ENCODE measurements around the gene MGMT.

MGMT gene

GRCh38 chr10:129712000-129712399 lies 245.0 kb downstream of the MGMT start:
- ATAC-seq (ENCODE audit: low read depth) = no peak
- H3K4me3 Mint-ChIP-seq = no peak overlapping the region
- no peak for DNase-seq (ENCODE audit: low spot score in 2 of 2)

GRCh38 chr10:129713659-129714265 lies 246.7 kb downstream of the MGMT start:
- ATAC-seq (ENCODE audit: low read depth) = no peak

More at GRCh38 chr10:129712000-129712399, 245.0 kb downstream of the MGMT start:
- Mint-ChIP-seq H3K36me3 (peaks cover 31% of the 10 kb centered on the region), H3K27ac (no peak overlapping the region), H3K9me3 (no peaks in the 10 kb centered on the region), H3K27me3 (no peaks in the 10 kb centered on the region), H3K4me1 (no peaks in the 10 kb centered on the region)

DNA sequence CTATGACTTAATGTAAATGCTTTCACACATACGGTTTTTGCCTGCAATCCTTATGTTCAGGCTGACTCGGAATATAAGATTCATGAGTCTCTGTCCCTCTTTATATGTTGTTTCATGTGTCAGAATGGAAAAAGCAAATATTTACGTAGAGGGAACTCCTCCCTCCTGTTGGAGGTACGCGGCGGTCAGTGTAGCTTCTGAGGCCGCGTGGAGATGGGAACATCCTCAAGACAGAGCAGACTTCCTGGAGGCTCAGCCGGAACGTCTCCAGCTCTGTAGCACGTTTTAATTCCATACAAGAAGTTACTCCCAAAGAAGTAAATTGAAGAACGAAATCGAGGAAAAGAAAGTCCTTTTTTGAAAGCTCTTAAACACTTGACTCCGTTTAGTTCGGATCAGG lies 248.8 kb downstream of the MGMT start:
- Mint-ChIP-seq H3K27me3 (no peaks in the 10 kb centered on the region), H3K36me3 (peaks cover 30% of the 10 kb centered on the region)
- DNase-seq (ENCODE audit: low spot score in 2 of 2) = no peak

More at GRCh38 chr10:129713659-129714265, 246.7 kb downstream of the MGMT start:
- no peaks in the 10 kb centered on the region for H3K9me3 Mint-ChIP-seq
- no peaks in the 10 kb centered on the region for H3K27me3 Mint-ChIP-seq
- H3K4me1 Mint-ChIP-seq = no peaks in the 10 kb centered on the region
- peaks cover 27% of the 10 kb centered on the region for H3K36me3 Mint-ChIP-seq
- DNase-seq (ENCODE audit: low spot score in 2 of 2) = peak in 1 of 2 donors; percentile 5
- H3K27ac Mint-ChIP-seq = no peak overlapping the region
- no peak overlapping the region for H3K4me3 Mint-ChIP-seq

GRCh38 chr10:129716211-129716681 lies 249.2 kb downstream of the MGMT start:
- no peaks in the 10 kb centered on the region for H3K27me3 Mint-ChIP-seq
- ATAC-seq (ENCODE audit: low read depth) = no peak
- no peak overlapping the region for H3K27ac Mint-ChIP-seq
- H3K4me3 Mint-ChIP-seq = no peak overlapping the region
- H3K9me3 Mint-ChIP-seq = peaks cover 4% of the 10 kb centered on the region
- H3K36me3 Mint-ChIP-seq = peaks cover 31% of the 10 kb centered on the region
- H3K4me1 Mint-ChIP-seq = no peaks in the 10 kb centered on the region
- DNase-seq (ENCODE audit: low spot score in 2 of 2) = no peak

More for the DNA sequence above, 248.8 kb downstream of the MGMT start:
- no peak for ATAC-seq (ENCODE audit: low read depth)
- peaks cover 3% of the 10 kb centered on the region for H3K9me3 Mint-ChIP-seq
- H3K4me1 Mint-ChIP-seq = no peaks in the 10 kb centered on the region
- no peak overlapping the region for H3K27ac Mint-ChIP-seq
- H3K4me3 Mint-ChIP-seq = no peak overlapping the region

- ATAC-seq (ENCODE audit: low read depth) (no peak), DNase-seq (ENCODE audit: low spot score in 2 of 2) (no peak)
- no peaks in the 10 kb centered on the region for H3K27me3 Mint-ChIP-seq
- H3K4me1 Mint-ChIP-seq = no peaks in the 10 kb centered on the region
- no peak overlapping the region for H3K27ac Mint-ChIP-seq
- H3K9me3 Mint-ChIP-seq = peaks cover 7% of the 10 kb centered on the region
- no peak overlapping the region for H3K4me3 Mint-ChIP-seq
- peaks cover 36% of the 10 kb centered on the region for H3K36me3 Mint-ChIP-seq
Observed at GRCh38 chr10:129716881-129717280, 249.8 kb downstream of the MGMT start.

DNA sequence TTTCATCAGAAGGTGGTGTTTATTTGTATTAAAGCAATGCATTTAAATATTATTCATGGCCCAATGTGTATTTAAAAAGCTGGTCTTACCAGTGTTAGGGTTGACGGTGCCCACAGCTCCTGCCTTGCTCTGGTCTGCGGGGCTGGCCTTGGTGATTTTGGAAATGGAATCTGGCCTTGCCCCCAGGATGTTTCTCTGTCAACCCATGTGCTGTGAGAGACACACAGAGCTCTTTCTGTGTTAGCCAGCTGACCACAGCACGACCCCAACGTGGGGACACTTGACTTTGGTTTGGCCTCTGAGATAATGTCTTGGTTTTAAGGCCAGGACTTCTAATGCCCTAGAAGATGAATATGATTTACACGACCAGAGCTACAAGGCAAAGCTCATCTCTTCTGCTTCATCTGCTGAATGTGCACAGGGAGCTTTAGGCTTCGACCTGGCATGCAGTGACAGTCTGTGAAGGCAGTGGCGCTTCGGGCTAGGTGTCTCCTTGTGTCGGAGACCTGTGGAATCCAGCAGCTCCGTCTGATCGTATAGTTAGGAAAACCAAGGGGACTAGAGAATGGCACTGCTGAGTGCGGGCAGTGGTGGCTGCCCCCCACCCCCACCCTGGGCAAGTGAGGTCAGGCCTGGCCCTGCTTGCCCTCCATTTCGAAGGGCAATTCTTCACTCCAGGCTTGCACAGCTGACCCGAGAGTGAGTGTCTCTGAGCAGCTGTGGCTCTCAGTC lies 250.9 kb downstream of the MGMT start:
- ATAC-seq (ENCODE audit: low read depth) (no peak), DNase-seq (ENCODE audit: low spot score in 2 of 2) (no peak)
- no peaks in the 10 kb centered on the region for H3K27me3 Mint-ChIP-seq
- H3K36me3 Mint-ChIP-seq = peaks cover 36% of the 10 kb centered on the region
- H3K4me3 Mint-ChIP-seq = no peak overlapping the region
- no peaks in the 10 kb centered on the region for H3K4me1 Mint-ChIP-seq
- H3K27ac Mint-ChIP-seq = no peak overlapping the region
- H3K9me3 Mint-ChIP-seq = peaks cover 7% of the 10 kb centered on the region

DNA sequence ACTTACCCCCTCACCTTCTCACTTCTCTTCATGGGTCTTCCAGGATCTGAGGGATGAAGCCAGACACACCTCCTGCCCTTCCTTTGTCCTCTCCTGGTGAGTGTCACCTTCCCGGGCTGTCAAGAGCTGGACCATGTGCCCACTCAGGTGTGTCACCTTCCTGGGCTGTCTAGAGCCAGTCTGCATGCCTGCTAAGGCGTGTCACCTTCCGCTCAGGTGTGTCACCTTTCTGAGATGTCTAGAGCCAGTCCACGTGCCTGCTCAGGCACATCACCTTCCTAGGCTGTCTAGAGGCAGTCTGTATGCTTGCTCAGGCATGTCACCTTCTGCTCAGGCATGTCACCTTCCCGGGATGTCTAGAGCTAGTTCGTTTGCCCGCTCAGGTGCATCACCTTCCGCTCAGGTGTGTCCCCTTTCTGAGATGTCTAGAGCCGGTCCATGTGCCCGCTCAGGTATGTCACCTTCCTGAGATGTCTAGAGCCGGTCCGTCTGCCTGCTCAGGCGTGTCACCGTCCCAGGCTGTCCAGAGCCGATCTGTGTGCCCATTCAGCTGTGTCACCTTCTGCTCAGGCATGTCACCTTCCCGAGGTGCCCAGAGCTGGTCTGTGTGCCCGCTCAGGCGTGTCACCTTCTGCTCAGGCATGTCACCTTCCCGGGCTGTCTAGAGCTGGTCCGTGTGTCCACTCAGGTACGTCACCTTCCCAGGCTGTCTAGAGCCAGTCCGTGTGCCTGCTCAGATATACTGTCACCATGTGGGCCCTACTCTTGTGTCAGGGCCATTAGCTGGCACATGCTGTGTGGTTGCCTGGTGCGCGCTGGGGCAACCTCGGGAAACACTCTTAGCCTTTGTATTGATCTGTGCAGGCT lies 251.7 kb downstream of the MGMT start:
- ATAC-seq (ENCODE audit: low read depth) (no peak), DNase-seq (ENCODE audit: low spot score in 2 of 2) (no peak)
- H3K27ac Mint-ChIP-seq = no peak overlapping the region
- no peaks in the 10 kb centered on the region for H3K27me3 Mint-ChIP-seq
- no peaks in the 10 kb centered on the region for H3K4me1 Mint-ChIP-seq
- peaks cover 39% of the 10 kb centered on the region for H3K36me3 Mint-ChIP-seq
- H3K9me3 Mint-ChIP-seq = peaks cover 9% of the 10 kb centered on the region
- H3K4me3 Mint-ChIP-seq = no peak overlapping the region

- Mint-ChIP-seq H3K9me3 (peaks cover 9% of the 10 kb centered on the region), H3K4me1 (no peaks in the 10 kb centered on the region), H3K27me3 (no peaks in the 10 kb centered on the region), H3K4me3 (no peak overlapping the region), H3K36me3 (peaks cover 42% of the 10 kb centered on the region), H3K27ac (no peak overlapping the region)
- DNase-seq (ENCODE audit: low spot score in 2 of 2) (no peak), ATAC-seq (ENCODE audit: low read depth) (no peak)
Observed at GRCh38 chr10:129719415-129719739, 252.3 kb downstream of the MGMT start.

DNA sequence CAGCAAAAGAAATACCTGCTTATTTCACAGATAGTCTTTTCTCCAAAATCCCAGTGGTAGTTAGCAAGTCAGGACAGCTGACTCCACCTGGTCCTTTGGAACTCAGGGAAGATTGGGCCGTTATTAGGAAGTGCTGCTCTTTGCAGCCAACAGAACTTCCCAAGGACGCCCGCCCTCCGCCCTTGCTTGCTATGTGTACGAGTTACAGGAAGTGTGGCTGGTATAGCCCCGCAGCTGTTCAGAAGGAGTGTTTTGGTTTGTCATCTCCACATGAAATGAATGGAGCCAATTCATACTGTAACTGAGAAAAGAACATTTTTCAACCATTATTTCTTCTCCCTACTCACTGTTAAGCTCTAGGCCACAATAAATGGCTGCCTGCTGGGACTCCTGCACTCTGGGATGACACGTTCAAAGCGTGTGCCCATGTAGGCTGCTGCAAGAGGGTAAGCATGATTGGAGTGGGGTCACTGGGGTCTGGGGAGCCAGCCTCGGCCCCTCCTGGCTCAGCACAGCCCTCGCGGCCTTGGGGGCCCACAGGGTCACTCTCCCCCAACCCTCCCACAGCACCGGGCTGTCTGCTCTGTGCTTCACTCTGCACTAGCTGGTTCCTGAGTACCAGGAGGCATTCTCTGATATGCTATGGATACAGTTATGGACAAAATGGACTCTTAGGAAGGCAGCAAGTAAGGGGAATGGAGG lies 253.0 kb downstream of the MGMT start:
- no peak for DNase-seq (ENCODE audit: low spot score in 2 of 2)
- no peaks in the 10 kb centered on the region for H3K4me1 Mint-ChIP-seq
- H3K4me3 Mint-ChIP-seq = no peak overlapping the region
- H3K27ac Mint-ChIP-seq = no peak overlapping the region
- H3K36me3 Mint-ChIP-seq = peaks cover 45% of the 10 kb centered on the region
- ATAC-seq (ENCODE audit: low read depth) = no peak
- peaks cover 9% of the 10 kb centered on the region for H3K9me3 Mint-ChIP-seq
- no peaks in the 10 kb centered on the region for H3K27me3 Mint-ChIP-seq

DNA sequence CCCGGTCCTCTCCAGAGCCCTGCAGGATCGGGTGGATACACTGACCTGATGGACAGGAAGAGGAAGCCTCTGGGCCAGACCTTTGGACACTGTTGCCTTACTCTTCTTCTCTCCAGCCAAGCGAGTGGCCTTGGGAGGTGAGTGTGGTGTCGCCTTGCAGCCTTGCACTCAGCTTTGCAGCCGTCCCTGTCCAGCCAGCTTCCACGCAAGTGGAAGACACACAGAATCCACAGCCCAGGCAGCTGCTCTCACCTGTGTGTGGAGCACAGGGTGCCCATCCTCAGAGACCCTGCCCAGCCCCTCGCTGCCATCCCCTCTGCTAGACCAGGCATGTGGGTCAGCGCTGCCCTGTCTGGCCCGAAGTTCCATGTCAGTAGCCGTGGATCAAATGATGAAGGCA lies 258.0 kb downstream of the MGMT start:
- H3K27me3 Mint-ChIP-seq = no peaks in the 10 kb centered on the region
- H3K27ac Mint-ChIP-seq = no peak overlapping the region
- peaks cover 2% of the 10 kb centered on the region for H3K4me1 Mint-ChIP-seq
- H3K36me3 Mint-ChIP-seq = peaks cover 60% of the 10 kb centered on the region
- no peak overlapping the region for H3K4me3 Mint-ChIP-seq
- DNase-seq (ENCODE audit: low spot score in 2 of 2) (no peak), ATAC-seq (ENCODE audit: low read depth) (no peak)
- peaks cover 13% of the 10 kb centered on the region for H3K9me3 Mint-ChIP-seq

GRCh38 chr10:129725482-129725881 lies 258.4 kb downstream of the MGMT start:
- peaks cover 61% of the 10 kb centered on the region for H3K36me3 Mint-ChIP-seq
- no peak for ATAC-seq (ENCODE audit: low read depth)
- peaks cover 13% of the 10 kb centered on the region for H3K9me3 Mint-ChIP-seq
- DNase-seq (ENCODE audit: low spot score in 2 of 2) = no peak
- H3K4me3 Mint-ChIP-seq = no peak overlapping the region
- H3K4me1 Mint-ChIP-seq = peaks cover 2% of the 10 kb centered on the region
- H3K27ac Mint-ChIP-seq = no peak overlapping the region
- no peaks in the 10 kb centered on the region for H3K27me3 Mint-ChIP-seq

DNA sequence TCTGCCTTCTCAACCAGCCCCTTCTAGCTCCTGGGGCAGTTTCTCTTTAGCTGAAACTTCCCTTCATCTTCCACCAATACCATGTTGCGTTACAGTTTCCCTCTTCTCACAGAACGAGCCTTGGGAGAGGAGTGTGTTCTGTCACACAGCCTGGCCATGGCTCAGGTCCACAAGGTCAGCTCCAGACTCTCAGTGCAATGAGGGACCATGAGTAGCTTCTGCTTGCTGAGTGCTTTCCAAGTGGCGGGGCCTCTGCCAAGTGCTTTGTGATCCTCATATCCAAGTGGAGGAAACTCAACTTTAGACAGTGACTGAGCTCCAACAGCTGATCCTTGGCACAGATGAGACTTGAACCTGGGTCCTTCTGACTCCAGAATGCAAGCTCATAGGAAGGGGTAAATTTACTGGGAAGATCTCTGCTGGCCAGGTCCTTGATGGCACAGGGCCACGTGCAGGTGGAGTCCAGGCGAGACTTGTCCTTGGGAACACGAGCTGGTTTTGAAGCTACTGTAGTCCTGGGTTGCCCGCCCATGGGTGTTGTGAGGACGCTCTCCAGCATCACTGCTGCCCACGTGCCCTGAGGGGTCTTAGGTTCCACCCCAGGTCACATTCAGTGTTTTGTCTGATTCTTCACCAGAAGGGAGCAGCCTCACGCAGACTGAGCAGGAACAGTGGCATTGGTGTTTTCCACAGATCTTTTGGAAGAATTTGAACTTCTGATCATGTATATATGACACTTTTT lies 259.0 kb downstream of the MGMT start:
- Mint-ChIP-seq H3K4me1 (peaks cover 2% of the 10 kb centered on the region), H3K27me3 (no peaks in the 10 kb centered on the region), H3K27ac (no peak overlapping the region), H3K4me3 (no peak overlapping the region), H3K36me3 (peaks cover 57% of the 10 kb centered on the region), H3K9me3 (peaks cover 13% of the 10 kb centered on the region)
- ATAC-seq (ENCODE audit: low read depth) = no peak
- no peak for DNase-seq (ENCODE audit: low spot score in 2 of 2)

- no peak overlapping the region for H3K4me3 Mint-ChIP-seq
- H3K27me3 Mint-ChIP-seq = no peaks in the 10 kb centered on the region
- no peak overlapping the region for H3K27ac Mint-ChIP-seq
- peaks cover 9% of the 10 kb centered on the region for H3K9me3 Mint-ChIP-seq
- H3K36me3 Mint-ChIP-seq = peaks cover 52% of the 10 kb centered on the region
- no peak for ATAC-seq (ENCODE audit: low read depth)
- DNase-seq (ENCODE audit: low spot score in 2 of 2) = no peak
- peaks cover 2% of the 10 kb centered on the region for H3K4me1 Mint-ChIP-seq
Observed at GRCh38 chr10:129727071-129727470, 260.0 kb downstream of the MGMT start.
